Neuron (in vitro differentiated cells): Measurements from ENCODE around the gene DHRS9.

Experiments used
- H2AFZ ChIP-seq: one replicate; pipeline ENCODE4 v1.6.1; 2013; ENCODE audit warnings: low read depth, mild to moderate bottlenecking, inconsistent platforms, low read length, moderate library complexity
- H3K27me3 ChIP-seq: one replicate; pipeline ENCODE4 v1.6.1; 2013; ENCODE audit warnings: low read length; ENCODE audit not compliant: insufficient read depth
- H3K36me3 ChIP-seq: one replicate; pipeline ENCODE4 v1.6.1; 2013; ENCODE audit warnings: low read length; ENCODE audit not compliant: insufficient read depth
- H3K4me1 ChIP-seq: one replicate; pipeline ENCODE4 v1.6.1; 2013; ENCODE audit warnings: low read length; ENCODE audit not compliant: insufficient read depth
- H3K4me3 ChIP-seq: 2 replicates; pipeline ENCODE4 v1.5.1; 2013; ENCODE audit warnings: mild to moderate bottlenecking, low read length, moderate library complexity
- H3K9me3 ChIP-seq: one replicate; pipeline ENCODE4 v1.6.1; 2013; ENCODE audit warnings: low read length

Gene DHRS9

GRCh38 chr2:169091256-169091655, 21.9 kb downstream of the DHRS9 start:
- Histone ChIP-seq H3K4me1 (no peaks in the 10 kb centered on the region), H2AFZ (no peak overlapping the region), H3K9me3 (no peaks in the 10 kb centered on the region), H3K4me3 (no peak overlapping the region), H3K27me3 (peaks cover 3% of the 10 kb centered on the region), H3K36me3 (no peaks in the 10 kb centered on the region)

- no peaks in the 10 kb centered on the region for H3K9me3 ChIP-seq
- H3K4me3 ChIP-seq, result no peak overlapping the region
- H3K36me3 ChIP-seq, result no peaks in the 10 kb centered on the region
- no peak overlapping the region for H2AFZ ChIP-seq
- peaks cover 3% of the 10 kb centered on the region for H3K27me3 ChIP-seq
- H3K4me1 ChIP-seq, result no peaks in the 10 kb centered on the region
These were observed 22.6 kb downstream of the DHRS9 start for GRCh38 chr2:169091761-169092519.

- Histone ChIP-seq H3K4me1 (no peaks in the 10 kb centered on the region), H3K27me3 (peaks cover 3% of the 10 kb centered on the region), H3K36me3 (no peaks in the 10 kb centered on the region), H2AFZ (no peak overlapping the region), H3K9me3 (no peaks in the 10 kb centered on the region), H3K4me3 (no peak overlapping the region)
These were observed 24.2 kb downstream of the DHRS9 start for GRCh38 chr2:169093535-169093934.

GRCh38 chr2:169094676-169095075, 25.3 kb downstream of the DHRS9 start:
- Histone ChIP-seq H3K36me3 (no peaks in the 10 kb centered on the region), H3K4me1 (no peaks in the 10 kb centered on the region), H3K9me3 (no peaks in the 10 kb centered on the region), H2AFZ (no peak overlapping the region), H3K4me3 (no peak overlapping the region), H3K27me3 (peaks cover 3% of the 10 kb centered on the region)

GRCh38 chr2:169095621-169096105, 26.3 kb downstream of the DHRS9 start:
- H2AFZ ChIP-seq, result no peak overlapping the region
- peaks cover 3% of the 10 kb centered on the region for H3K27me3 ChIP-seq
- H3K4me1 ChIP-seq, result no peaks in the 10 kb centered on the region
- no peak overlapping the region for H3K4me3 ChIP-seq
- no peaks in the 10 kb centered on the region for H3K9me3 ChIP-seq
- no peaks in the 10 kb centered on the region for H3K36me3 ChIP-seq

GRCh38 chr2:169104848-169105247, 35.5 kb downstream of the DHRS9 start:
- Histone ChIP-seq H3K9me3 (no peaks in the 10 kb centered on the region), H3K4me1 (peaks cover 3% of the 10 kb centered on the region), H3K27me3 (peaks cover 2% of the 10 kb centered on the region), H3K36me3 (no peaks in the 10 kb centered on the region), H2AFZ (no peak overlapping the region), H3K4me3 (no peak overlapping the region)

- no peaks in the 10 kb centered on the region for H3K36me3 ChIP-seq
- H3K27me3 ChIP-seq, result peaks cover 2% of the 10 kb centered on the region
- H2AFZ ChIP-seq, result no peak overlapping the region
- no peak overlapping the region for H3K4me3 ChIP-seq
- peaks cover 7% of the 10 kb centered on the region for H3K4me1 ChIP-seq
- H3K9me3 ChIP-seq, result no peaks in the 10 kb centered on the region
These were observed 36.1 kb downstream of the DHRS9 start for GRCh38 chr2:169105476-169105875.

- Histone ChIP-seq H3K36me3 (no peaks in the 10 kb centered on the region), H3K9me3 (no peaks in the 10 kb centered on the region), H2AFZ (no peak overlapping the region), H3K4me3 (no peak overlapping the region), H3K4me1 (peaks cover 13% of the 10 kb centered on the region), H3K27me3 (peaks cover 2% of the 10 kb centered on the region)
These were observed 36.8 kb downstream of the DHRS9 start for GRCh38 chr2:169106134-169106533.

GRCh38 chr2:169106563-169107545, 37.5 kb downstream of the DHRS9 start:
- H3K9me3 ChIP-seq, result no peaks in the 10 kb centered on the region
- no peak overlapping the region for H2AFZ ChIP-seq
- H3K4me1 ChIP-seq, result peaks cover 13% of the 10 kb centered on the region
- peaks cover 2% of the 10 kb centered on the region for H3K27me3 ChIP-seq
- no peak overlapping the region for H3K4me3 ChIP-seq
- H3K36me3 ChIP-seq, result no peaks in the 10 kb centered on the region

GRCh38 chr2:169107645-169108044, 38.3 kb downstream of the DHRS9 start:
- Histone ChIP-seq H3K9me3 (no peaks in the 10 kb centered on the region), H3K4me1 (peaks cover 13% of the 10 kb centered on the region), H2AFZ (no peak overlapping the region), H3K27me3 (peaks cover 2% of the 10 kb centered on the region), H3K36me3 (no peaks in the 10 kb centered on the region), H3K4me3 (no peak overlapping the region)

GRCh38 chr2:169108099-169108884, 38.9 kb downstream of the DHRS9 start:
- Histone ChIP-seq H3K9me3 (no peaks in the 10 kb centered on the region), H3K4me1 (peaks cover 13% of the 10 kb centered on the region), H3K36me3 (no peaks in the 10 kb centered on the region), H2AFZ (no peak overlapping the region), H3K4me3 (no peak overlapping the region), H3K27me3 (peaks cover 2% of the 10 kb centered on the region)

GRCh38 chr2:169109502-169110409, 40.4 kb downstream of the DHRS9 start:
- Histone ChIP-seq H3K36me3 (no peaks in the 10 kb centered on the region), H3K9me3 (no peaks in the 10 kb centered on the region), H3K4me1 (peaks cover 13% of the 10 kb centered on the region), H2AFZ (peak overlapping the region; percentile 35), H3K27me3 (peaks cover 2% of the 10 kb centered on the region), H3K4me3 (no peak overlapping the region)
